Ishikawa (cell line): ENCODE measurements around the gene RAD51B.

Experiments
- CEBPB ChIP-seq: IDR thresholded peaks from 2 replicates; pipeline ENCODE4 v1.6.1; 2012
- CREB1 ChIP-seq: IDR thresholded peaks from 2 replicates; pipeline ENCODE4 v1.6.1; 2012; ENCODE audit warnings: low read depth
- EGR1 ChIP-seq: IDR thresholded peaks from 2 replicates; pipeline ENCODE4 v1.6.1; 2012
- EP300 ChIP-seq: IDR thresholded peaks from 2 replicates; pipeline ENCODE4 v1.6.1; 2012; ENCODE audit warnings: borderline replicate concordance
- FOXM1 ChIP-seq: IDR thresholded peaks from 2 replicates; pipeline ENCODE4 v1.6.1; 2012; ENCODE audit warnings: low read depth, borderline replicate concordance
- NFIC ChIP-seq: IDR thresholded peaks from 2 replicates; pipeline ENCODE4 v1.6.1; 2012
- RAD21 ChIP-seq: IDR thresholded peaks from 2 replicates; pipeline ENCODE4 v1.6.1; 2012; ENCODE audit warnings: low read depth
- REST ChIP-seq: IDR thresholded peaks from 2 replicates; pipeline ENCODE4 v1.6.1; 2012; ENCODE audit warnings: low read depth, mild to moderate bottlenecking
- TAF1 ChIP-seq: IDR thresholded peaks from 2 replicates; pipeline ENCODE4 v1.6.1; 2012; ENCODE audit warnings: low read depth, mild to moderate bottlenecking
- TCF12 ChIP-seq: IDR thresholded peaks from 2 replicates; pipeline ENCODE4 v1.6.1; 2012; ENCODE audit warnings: low read depth
- TEAD4 ChIP-seq: IDR thresholded peaks from 2 replicates; pipeline ENCODE4 v1.6.1; 2012
- USF1 ChIP-seq: IDR thresholded peaks from 2 replicates; pipeline ENCODE4 v1.6.1; 2012
- YY1 ChIP-seq: IDR thresholded peaks from 2 replicates; pipeline ENCODE4 v1.6.1; 2012; ENCODE audit warnings: low read depth
- ZBTB7A ChIP-seq: IDR thresholded peaks from 2 replicates; pipeline ENCODE4 v1.6.1; 2012; ENCODE audit warnings: low read depth
- TF ChIP-seq, protein P1 (sequence below): IDR thresholded peaks from 2 replicates; pipeline ENCODE4 v1.6.1; 2012

The RAD51B gene

GRCh38 chr14:68396461-68396860 is 576.9 kb downstream of the RAD51B start:
- TF ChIP-seq, protein P1, sequence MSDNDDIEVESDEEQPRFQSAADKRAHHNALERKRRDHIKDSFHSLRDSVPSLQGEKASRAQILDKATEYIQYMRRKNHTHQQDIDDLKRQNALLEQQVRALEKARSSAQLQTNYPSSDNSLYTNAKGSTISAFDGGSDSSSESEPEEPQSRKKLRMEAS = no peak
- TF ChIP-seq EGR1 = no peak
- no peak for TF ChIP-seq NFIC
- no peak for TF ChIP-seq CREB1
- no peak for TF ChIP-seq CEBPB
- no peak for TF ChIP-seq RAD21

GRCh38 chr14:68397371-68397811 is 577.8 kb downstream of the RAD51B start:
- no peak for TF ChIP-seq YY1
- no peak for TF ChIP-seq RAD21
- no peak for TF ChIP-seq USF1
- TF ChIP-seq FOXM1 = no peak
- TF ChIP-seq CEBPB = no peak
- TF ChIP-seq NFIC = no peak
- no peak for TF ChIP-seq EGR1
- no peak for TF ChIP-seq REST
- TF ChIP-seq CREB1 = no peak
- TF ChIP-seq TEAD4 = no peak
- TF ChIP-seq ZBTB7A = no peak
- TF ChIP-seq, protein P1 = no peak
- no peak for TF ChIP-seq TAF1

DNA sequence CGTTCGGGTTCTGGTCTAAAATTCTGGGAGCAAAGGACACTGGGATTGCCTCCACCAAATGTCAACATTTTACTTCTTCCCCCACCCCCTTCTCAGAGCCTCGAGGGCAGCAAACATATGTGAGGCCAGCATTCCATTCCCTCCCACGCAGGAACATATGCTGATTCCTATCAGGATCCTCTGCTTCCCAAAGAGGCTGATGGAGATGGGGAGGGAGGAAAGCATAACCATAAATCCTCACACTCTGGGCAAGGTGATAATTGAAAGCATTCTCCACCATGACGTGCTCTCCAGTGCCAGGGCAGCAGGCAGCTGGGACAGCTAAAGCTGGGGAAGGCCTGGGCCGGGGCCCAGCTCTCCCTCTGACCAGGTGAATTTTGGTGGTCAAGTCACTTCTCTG is 578.2 kb downstream of the RAD51B start:
- no peak for TF ChIP-seq NFIC
- no peak for TF ChIP-seq REST
- no peak for TF ChIP-seq EP300
- TF ChIP-seq EGR1 = no peak
- TF ChIP-seq TAF1 = no peak
- TF ChIP-seq YY1 = no peak
- no peak for TF ChIP-seq USF1
- TF ChIP-seq CEBPB = no peak
- no peak for TF ChIP-seq CREB1
- no peak for TF ChIP-seq ZBTB7A
- TF ChIP-seq TCF12 = no peak
- no peak for TF ChIP-seq RAD21
- TF ChIP-seq, protein P1 = no peak
- no peak for TF ChIP-seq FOXM1
- no peak for TF ChIP-seq TEAD4

GRCh38 chr14:68398370-68398769 is 578.8 kb downstream of the RAD51B start:
- no peak for TF ChIP-seq REST
- TF ChIP-seq EP300 = no peak
- TF ChIP-seq NFIC = no peak

DNA sequence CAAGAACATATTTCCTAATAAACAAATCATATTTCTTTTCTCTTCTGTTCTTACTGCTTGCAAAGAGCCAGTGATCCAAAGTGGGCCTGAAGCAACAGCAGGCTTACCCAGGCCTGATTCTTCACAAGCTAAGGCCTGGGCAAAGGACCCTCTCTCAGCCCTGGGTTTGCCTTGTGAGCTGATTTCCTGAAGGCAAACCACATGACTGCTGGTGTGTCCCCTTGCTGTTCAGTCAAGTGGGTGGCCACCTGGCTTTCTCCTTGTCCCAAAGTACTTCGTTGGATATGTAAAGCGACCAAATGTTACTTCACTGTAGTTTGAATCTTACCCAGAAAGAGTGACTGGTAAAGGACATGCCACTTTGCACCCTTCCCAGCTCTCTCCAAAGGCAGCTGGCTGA is 580.4 kb downstream of the RAD51B start:
- TF ChIP-seq EP300 (no peak), NFIC (no peak), TCF12 (no peak)
